DMS153 treated with DMSO at 0.1 percent for 48 hours (cell line): ENCODE measurements around the gene RMRP.
A peak's percentile ranks its signal among the peaks of the same experiment; 100 is the strongest.

Experiments used
- DNase-seq: peaks from one replicate; lab custom pipeline; 2025; ENCODE audit not compliant: unreplicated experiment; lab: John Stamatoyannopoulos, UW

Gene RMRP

DNA sequence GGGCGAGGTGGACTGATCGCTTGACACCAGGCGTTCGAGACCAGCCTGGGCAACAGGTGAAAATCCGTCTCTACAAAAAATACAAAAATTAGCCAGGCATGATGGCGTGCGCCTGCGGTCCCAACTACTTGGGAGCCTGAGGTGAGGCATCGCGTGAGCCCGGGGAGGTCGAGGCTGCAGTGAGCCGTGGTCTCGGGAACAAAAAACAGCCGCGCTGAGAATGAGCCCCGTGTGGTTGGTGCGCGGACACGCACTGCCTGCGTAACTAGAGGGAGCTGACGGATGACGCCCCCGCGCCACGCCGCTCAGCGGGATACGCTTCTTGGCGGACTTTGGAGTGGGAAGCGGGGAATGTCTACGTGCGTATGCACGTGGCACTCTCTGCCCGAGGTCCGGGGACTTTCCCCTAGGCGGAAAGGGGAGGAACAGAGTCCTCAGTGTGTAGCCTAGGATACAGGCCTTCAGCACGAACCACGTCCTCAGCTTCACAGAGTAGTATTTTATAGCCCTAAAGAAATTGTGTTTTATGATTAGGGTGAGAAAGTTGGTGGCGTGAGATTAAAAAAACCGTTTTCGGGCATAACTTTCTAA, at the start of gene RMRP:
Gene RMRP (minus strand): TSS at position 474 of the 591 bp plus-strand sequence.
- peak; percentile 93 for DNase-seq

DNA sequence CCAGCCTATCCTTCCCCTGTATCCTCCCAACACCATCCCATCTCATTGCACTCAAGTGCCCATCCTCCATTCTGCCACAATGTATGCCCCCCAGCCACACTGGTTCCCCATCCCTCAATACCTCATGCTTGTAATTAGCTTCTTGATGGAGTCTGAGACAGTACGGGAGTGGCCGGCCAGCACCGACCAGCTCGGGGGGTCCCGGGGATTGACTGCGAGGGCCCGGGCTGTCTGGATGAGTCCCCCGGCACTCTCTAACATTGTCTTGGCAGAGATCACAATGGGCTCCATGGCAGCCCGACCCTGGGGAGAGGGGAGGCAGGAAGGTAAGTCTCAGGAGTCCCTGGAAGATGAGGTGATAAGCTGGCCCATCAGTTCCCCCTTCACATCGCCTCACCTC, 49.1 kb upstream of the RMRP start:
- DNase-seq, result no peak

DNA sequence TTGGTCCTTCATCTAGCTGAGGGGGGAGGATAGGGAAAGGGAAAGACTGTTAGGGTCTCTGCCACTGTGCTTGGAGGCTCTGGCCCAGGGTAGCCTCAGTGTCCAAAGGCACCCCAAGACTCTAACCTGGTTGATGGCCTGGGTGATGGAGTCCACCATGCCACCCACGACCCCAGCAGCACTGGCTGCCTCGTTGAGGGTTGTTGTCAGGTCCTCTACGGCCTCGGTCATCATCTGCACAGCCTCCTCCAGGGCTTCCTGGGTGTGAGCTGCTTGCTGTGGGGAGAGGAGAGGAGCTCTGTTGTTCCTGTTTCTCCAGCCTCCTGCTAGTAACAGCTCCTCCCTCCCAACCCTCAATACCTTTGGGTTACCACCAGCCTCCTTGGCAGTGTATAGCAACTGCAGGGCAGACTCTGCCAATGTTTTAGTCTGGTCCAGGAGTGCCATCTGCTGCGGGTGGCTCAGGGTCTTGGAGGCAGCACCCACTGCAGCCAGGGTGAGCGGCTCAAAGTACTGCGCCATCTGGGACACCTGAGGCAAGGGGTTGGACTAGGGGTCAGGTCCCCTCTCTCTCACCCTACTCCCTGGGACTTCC, 48.1 kb upstream of the RMRP start:
- no peak for DNase-seq

DNA sequence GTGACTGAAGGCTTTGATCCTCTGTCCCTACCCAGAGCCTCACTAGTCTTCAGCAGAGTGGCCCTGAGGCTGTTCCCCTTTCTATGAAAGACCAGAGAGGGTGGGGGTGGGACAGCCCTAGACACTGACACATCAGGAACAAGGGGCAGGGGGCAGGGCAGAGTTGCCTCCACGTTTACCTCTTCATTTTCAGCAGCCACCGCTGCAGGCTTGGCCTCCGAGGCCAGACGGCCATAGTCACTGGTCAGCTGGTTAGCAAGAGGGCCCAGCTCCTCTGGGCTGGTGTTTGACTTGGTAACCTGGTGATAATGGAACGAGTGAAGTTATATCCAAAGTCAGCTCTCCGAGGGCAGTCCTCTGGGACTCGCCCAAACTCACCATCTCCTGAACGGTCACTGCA, 47.6 kb upstream of the RMRP start:
- DNase-seq, result no peak

DNA sequence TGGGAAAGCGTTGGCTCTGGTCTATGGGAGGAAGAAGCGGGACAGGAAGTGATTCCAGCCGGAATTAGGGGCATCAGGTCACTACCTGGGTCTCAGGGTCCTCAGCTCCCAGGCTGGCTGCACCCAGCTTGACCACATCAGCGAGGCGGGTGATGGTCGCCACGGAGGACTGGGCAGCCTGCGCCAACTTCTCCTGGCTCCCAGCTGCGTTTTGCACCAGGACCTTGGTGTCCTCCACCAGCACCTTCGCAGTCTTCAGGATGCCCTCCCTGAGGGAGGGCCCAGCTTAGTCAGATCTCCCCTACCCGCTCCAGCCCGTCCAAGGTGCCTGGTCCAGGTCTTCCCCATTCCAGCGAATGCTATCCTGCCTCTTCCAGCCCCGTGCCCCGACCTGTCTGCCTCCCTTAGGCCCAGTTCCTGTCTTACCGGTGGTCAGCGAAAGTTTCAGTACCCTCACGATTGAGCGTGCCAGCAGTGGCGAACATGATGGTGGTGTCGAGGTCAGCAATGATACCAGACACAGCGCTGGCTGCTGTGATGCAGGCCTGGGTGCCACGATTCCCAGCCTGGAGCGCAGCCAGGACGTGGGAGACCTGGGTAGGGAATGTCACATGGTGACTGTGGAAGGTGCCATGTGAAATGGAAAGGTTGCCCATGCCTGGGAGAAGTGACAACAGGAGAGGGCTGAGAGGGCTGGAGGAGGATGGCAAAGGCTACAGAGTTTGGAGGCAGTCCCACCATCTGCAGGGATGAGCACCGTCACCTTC, 46.3 kb upstream of the RMRP start:
- no peak for DNase-seq

DNA sequence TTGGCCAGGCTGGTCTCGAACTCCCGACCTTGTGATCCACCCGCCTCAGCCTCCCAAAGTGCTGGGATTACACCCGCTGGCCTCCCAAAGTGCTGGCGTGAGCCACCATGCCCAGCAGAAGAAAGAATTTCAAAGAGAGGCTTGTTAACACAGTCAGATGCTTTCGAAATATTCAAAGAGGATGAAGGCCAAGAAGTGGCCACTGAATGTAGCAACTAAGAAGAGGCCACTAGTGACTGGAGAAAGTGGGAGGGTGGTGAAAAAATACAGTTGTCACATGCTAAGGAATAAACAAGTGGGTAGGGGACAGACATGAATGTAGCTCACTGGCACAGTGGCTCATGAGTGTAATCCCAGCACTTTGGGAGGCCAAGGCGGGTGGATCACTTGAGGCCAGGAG, 44.9 kb upstream of the RMRP start:
- no peak for DNase-seq

DNA sequence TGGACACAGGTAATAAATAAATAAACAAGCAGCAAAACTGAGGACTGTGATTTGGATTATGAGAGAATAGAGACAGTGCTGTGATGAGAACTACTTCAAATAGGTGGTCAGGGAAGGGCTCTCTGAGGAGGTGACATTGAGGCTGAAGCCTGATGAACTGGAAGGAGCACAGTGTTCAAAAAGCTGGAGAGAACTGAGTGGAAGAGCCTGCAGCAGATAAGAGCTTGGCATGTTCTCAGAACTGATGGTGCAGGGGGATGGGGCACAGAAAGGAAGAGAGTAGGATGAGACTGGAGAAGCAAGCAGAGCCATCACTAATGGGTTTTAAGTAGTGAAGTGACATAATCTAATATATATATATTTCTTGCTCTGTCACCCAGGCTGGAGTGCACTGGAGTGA, 43.1 kb upstream of the RMRP start:
- no peak for DNase-seq

DNA sequence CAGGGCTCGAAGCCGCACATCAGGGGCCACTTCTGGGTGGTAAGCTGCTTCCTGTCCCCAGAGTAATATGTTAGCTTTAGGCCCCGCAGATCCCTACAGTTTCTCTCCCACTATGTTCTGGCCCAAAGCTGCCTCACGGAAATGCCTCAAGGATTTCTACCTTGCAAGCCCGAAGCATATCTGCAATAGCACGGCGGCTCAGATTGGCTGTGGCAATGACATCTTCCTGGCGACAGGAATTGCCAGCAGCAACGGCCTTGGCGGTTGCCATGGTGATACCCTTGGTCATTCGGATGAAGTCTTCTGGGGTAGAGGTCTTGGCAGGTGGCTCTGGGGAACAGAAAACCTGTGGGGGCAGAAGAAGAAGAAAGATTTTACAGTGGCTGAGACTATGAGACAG, 42.2 kb upstream of the RMRP start:
- DNase-seq, result no peak

DNA sequence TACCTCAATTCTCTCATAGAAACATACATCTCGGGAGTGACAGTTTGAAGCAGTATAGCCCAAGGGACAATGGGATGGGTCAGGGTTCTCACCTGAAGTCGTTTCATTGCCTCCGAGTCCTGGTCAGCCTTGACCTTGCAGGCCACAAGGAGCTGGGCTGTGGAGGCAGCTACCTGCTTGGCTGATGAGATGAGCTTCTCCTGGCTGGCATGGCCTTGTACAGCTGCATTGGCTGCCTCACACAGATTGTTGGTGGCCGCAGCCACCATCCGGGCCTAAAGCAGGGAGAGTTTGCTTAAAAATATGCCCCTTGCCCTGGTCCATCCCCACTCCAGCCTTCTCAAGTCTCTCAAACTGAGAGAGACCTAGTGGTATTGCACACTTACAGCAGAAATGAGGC, 40.4 kb upstream of the RMRP start:
- no peak for DNase-seq

DNA sequence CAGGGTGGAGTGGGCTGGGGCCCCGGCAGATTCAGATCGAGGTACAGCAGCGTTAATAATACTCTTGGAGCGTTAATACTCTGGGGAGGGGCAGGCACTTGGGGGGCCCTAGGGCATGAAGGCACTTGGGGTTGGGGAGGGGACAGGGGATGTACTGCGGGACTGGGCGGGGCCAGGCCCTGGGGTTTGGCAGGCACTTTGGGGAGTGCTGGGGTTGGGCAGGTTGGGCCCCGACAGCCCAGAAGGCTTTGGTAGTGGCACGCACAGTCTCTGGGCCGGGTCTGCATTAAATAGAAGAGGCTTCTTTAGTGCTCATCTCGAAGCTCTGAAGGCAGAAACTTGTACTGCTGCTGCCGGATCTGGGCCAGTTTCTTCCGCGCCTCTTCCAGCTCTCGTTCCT, 39.7 kb upstream of the RMRP start:
- DNase-seq, result no peak

DNA sequence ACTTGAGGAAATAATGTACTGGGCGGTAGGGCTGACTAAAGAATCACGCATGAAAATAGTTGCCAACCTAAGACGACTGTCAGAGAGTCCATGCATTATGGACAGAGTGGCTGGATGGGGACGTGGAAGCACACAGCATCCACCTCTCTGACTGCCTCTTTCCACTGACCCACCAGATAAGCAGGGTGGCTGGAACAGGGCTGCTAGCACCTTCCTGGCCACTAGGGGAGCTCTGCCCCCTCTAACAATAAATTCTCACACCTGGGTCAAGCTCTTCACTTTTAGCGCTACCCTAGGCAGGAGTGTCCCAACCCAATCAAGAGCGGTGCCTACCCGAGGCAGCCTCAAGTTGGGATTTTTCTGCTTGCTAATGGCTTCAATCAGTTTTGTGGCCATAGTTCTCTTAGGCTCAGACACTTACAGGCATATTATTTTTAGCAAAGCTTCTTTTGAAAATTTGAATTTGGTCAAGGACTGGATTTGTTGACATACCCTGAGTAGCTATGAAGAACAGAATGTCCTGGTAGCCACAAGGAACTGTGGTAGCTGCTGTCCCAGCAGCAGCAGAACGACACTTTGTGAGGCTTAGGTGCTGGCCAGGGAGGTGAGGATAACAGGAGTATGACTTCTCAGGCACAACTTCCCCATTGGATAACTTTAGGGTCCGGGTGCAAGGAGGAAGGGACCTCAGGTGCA, 38.8 kb upstream of the RMRP start:
- DNase-seq, result peak; percentile 19

DNA sequence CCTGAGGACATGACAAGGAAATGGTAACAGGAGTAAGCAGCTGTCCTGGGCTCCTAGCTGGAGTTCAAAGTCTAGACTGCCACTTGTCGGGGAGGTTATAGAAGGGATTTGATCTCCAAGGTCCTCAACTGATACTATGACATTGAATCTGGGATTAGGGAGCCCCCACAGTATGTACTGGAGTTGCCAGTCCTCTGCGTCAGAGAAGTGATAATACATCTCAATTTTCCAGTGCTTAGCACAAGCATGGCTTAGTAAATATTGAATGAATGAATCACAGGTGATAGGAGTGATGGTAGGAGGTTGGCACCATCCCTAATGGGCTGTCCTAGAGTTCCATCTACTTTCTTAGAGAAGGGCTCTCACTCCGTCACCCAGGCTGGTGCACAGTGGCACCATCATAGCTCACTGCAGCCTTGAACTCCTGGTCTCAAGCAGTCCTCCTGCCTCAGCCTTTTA, 38.2 kb upstream of the RMRP start:
- DNase-seq, result no peak

DNA sequence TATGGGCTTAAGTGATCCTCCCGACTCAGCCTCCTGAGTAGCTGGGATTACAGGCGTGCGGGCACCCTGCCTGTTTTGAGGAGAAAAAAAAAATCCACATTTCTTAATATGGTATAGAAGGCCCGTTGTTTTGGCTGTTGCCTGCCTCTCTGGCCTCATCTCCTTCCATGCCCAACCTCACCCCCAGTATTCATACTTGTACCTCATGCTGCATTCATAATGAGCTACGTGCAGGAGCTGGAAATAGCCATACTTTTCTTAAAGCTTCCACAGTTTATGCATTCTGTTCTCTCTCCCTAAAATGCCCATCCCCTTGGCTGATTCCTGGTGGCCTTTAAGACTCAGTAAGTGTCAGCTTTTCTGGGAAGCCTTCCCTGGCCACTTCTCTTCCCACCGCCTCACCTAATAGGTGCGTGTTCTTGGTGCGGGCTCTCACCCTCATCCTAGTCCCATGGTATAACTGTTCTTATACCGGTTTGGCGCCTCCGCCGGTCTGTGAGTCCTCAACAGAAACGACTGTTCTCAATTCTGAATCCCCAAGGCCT, 34.0 kb upstream of the RMRP start:
- DNase-seq, result no peak

DNA sequence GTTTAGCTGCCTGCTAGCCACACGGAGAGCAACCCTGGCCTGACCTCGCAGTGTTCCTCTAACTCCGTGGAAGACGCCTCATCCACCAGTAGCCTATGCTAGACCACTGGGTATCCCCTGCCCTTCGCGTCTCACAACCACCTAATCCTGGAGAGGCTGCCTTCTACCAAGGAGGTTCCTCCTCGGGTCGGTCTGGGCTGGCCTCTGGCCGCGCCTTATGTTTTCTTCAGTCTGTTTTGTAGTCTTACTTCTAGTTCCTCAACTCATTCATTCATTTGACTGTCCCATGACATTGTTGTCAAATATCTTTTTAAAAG, 33.5 kb upstream of the RMRP start:
- DNase-seq, result no peak

DNA sequence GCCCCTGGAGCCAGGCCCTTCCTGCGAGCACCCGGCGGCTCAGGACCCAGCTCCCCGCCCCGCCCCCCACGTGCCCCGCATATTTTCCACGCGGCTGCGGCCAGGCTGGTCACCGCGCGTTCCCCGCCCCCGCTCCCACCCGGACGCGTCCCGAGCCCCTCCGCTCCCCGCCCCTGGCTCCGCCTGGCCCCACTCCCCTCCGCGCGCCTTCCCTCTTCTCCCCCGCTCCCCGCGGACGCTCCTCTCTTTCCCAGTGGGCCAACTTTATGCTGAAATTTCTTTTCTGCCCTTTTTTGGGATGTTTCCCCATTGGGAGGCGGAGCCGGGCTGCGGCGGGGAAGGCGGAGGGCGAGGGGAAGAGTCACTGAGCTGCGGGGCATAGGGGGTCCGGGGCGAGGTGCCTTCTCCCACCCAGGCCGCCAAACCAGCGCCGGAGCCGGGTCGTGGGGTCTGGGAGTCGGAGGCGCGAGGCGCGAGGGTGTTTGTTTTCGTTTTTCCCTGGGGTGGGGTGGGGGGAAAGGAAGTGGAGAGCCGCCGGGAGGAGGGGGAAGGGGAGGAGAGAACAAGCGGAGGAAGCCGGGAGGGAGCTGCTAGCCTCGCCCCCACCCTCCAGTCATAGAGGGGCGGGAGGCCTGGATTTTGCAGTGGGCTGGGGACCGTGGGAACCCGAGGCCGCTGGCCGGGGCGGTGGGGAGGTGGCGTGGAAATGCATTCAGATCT, 33.0 kb upstream of the RMRP start:
- DNase-seq, result no peak

DNA sequence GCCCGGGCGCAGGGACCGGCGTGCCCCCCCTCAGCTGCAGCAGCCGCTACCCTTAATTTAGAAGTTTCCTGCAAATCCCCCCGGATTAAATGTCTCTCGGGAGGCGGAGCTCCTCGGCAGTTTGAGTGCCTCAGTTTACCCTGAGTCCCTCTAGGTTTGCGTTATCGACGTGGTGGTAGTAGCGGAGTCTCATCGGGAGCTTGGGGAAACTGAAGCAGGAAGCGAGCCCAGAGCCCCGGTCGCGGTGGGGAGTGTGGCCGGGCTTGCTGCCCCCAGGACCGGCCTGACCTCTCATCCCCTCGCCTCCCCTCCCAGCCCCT, 32.4 kb upstream of the RMRP start:
- DNase-seq, result no peak

DNA sequence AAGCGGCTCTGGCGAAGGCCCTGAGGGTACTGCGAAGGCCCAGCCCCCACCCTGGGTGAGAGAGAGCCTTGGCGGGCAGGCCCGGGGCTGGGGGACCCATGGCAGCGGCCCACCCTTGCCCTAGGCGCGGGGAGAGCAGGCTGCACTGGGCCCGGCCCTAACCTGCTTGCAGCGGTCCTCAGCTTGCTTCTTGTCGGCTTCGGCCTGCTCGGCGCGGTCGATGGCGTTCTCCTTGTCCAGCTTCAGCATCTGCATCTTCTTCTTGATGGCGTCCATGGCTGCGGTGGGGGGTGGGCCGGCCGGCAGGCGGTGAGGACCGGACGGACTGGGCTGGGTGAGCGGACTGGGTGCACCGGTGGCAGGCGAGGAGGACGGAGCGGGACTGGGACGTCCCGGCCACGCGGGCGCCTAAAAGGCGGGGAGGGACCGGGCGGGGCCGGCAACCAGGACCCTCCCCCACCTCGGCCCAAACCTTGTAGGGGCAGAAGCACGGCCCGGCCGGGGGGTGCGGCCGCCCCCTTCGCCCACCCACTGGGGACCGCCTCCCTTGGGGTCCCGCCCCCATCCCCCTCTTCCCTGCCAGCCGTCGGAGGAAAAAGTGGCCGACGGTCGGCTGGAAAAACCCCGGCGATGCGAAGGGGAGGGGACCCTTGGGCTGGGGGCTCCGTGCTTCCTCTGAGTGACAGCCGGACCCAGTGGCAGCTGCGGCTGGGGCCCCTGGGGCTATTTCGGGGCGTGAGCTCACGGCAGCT, 31.9 kb upstream of the RMRP start, which contains the start of gene TPM2:
Gene TPM2 (minus strand): TSS at position 384 of the 752 bp plus-strand sequence. CDS start 108 bp downstream, at position 276.
- no peak for DNase-seq

DNA sequence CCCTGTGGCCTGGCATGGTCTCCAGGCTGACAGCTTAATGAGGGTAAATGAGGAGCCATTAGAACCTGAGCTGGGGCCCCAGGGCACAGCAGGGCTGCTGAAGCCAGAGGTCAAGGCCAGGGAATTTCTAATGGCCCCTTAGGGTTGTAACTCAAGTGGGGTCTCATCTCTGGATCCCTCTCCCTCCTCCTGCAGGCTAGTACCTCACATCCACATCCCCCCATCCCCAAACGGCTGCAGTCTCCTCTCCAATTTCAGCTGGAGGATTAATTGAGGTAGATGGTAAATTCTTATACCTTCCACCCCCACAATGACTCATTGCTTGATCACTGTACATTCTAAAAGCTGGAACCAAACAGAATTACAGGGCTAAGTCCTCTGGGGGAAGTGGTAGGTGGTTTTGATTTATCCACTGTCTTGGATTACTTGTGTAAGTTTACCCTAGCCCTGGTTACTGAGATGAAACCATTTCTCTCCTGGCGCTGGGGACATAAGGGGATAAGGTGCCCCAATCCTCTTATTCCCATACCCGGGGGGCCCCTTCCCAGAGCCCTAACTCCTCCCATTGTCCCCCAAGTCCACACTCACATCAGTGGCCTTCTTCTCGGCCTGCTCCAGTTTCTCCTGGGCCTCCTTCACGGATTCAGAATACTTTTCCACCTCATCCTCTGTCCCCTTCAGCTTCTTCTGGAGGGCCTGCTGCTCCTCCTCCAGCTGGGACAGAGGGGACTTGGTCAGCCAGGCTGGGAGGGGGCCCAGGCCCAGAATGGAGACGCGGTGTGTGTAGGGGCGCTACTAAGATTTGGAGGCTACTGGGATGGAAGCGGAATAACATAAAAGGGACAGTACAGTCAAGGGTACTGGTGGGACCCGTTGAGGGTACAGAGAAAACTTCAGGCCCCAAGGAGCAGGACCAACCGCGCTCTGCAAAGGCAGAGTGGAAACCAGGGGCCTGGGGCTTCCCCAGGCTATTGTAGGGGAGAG, 31.0 kb upstream of the RMRP start:
- DNase-seq, result no peak

DNA sequence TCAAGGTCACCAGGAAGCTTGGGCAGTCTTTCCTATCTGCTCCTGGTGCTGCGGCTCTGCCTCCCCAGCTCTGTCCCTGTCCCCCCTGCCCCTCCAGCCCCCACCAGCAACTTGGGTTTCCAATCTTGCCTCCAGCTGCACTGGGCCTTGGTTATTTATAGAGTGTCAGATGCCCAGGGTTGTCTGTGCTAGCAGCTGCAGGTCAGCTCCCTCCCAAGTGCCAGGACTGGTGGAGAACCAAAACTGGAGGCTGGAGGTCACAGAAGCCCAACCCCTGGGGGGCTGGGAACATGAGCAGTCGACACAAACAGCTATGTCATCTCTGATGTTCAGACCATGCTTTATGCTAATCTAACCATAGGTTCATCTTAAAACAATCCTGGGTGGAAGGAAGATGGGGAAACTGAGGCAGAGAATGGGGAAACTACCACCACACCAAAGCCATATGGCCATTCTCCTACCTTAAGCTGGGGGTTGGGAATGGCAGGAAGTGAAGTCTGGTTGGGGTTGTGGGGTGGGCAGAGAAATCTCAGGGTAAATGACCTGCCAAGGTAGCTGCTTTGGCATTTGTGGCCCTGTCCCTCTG, 30.2 kb upstream of the RMRP start:
- no peak for DNase-seq
